ENCODE results near the gene MX2.

MX2 gene

GRCh38 chr21:41367301-41367944, 5.6 kb downstream of the MX2 start:
- H3K4me1 Mint-ChIP-seq (ENCODE audit: low read depth): peaks cover 94% of the 10 kb centered on the region
- H3K4me3 Mint-ChIP-seq: no peak overlapping the region
- DNase-seq: no peak
- H3K27me3 Mint-ChIP-seq: no peaks in the 10 kb centered on the region
- H3K36me3 Mint-ChIP-seq (ENCODE audit: low read depth): peaks cover 19% of the 10 kb centered on the region
- peak overlapping the region; percentile 93 for H3K27ac Mint-ChIP-seq
- no peaks in the 10 kb centered on the region for H3K9me3 Mint-ChIP-seq

DNA sequence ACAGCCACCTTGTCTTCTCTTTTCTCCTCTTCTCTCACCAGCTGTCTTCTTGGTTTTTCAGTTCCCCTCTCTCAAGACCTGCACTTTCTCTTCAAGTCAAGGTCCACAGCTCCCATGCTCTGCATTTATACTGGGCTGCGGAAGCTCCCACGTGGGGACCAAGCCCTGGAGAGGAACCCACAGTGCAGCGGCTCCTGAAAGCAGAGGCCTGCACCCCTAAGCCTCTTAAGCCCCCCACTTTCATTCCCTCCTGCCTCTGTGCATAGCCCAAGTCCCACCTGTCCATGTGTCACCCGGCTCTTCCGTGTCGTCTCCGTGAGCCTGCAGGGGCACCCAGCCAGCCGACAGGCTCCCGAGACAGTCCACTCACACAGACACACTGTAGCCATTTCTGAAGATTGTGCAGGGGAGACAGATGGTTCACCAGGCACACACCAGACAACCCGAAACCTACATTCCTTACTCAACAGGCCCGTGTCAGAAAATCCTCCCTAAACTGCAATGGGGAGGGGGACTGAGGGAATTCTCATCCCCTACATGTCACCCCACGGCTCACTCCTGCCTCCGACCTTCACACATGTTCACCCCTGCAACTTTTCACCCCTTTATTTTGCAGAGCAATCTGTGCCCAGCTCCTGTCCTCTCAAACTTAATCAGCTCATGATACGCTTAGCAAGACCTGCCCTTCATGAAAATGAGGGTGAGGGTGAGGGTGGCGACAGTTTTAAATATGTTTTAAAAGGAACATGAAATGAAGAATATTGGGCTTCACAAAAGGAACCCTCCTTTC, 6.3 kb downstream of the MX2 start:
- peaks cover 19% of the 10 kb centered on the region for H3K36me3 Mint-ChIP-seq (ENCODE audit: low read depth)
- peak overlapping the region; percentile 93 for H3K27ac Mint-ChIP-seq
- H3K4me3 Mint-ChIP-seq: peak overlapping the region; percentile 81

GRCh38 chr21:41368735-41369104, 6.9 kb downstream of the MX2 start:
- H3K36me3 Mint-ChIP-seq (ENCODE audit: low read depth): peaks cover 19% of the 10 kb centered on the region
- peak; percentile 37 for DNase-seq
- H3K4me3 Mint-ChIP-seq: peak overlapping the region; percentile 81
- H3K9me3 Mint-ChIP-seq: no peaks in the 10 kb centered on the region
- peaks cover 92% of the 10 kb centered on the region for H3K4me1 Mint-ChIP-seq (ENCODE audit: low read depth)
- peak overlapping the region; percentile 93 for H3K27ac Mint-ChIP-seq
- H3K27me3 Mint-ChIP-seq: no peaks in the 10 kb centered on the region

More for the DNA sequence above, 6.3 kb downstream of the MX2 start:
- no peaks in the 10 kb centered on the region for H3K27me3 Mint-ChIP-seq
- no peak for DNase-seq
- no peaks in the 10 kb centered on the region for H3K9me3 Mint-ChIP-seq
- H3K4me1 Mint-ChIP-seq (ENCODE audit: low read depth): peaks cover 94% of the 10 kb centered on the region

GRCh38 chr21:41369105-41369919, 7.5 kb downstream of the MX2 start:
- H3K9me3 Mint-ChIP-seq: no peaks in the 10 kb centered on the region
- peak; percentile 66 for DNase-seq
- H3K27me3 Mint-ChIP-seq: no peaks in the 10 kb centered on the region
- H3K4me1 Mint-ChIP-seq (ENCODE audit: low read depth): peaks cover 89% of the 10 kb centered on the region
- H3K27ac Mint-ChIP-seq: peak overlapping the region; percentile 93
- peak overlapping the region; percentile 81 for H3K4me3 Mint-ChIP-seq
- H3K36me3 Mint-ChIP-seq (ENCODE audit: low read depth): peaks cover 19% of the 10 kb centered on the region

- Mint-ChIP-seq H3K36me3 (ENCODE audit: low read depth) (peaks cover 26% of the 10 kb centered on the region), H3K27ac (peak overlapping the region; percentile 93), H3K27me3 (no peaks in the 10 kb centered on the region), H3K9me3 (no peaks in the 10 kb centered on the region), H3K4me3 (peak overlapping the region; percentile 81), H3K4me1 (ENCODE audit: low read depth) (peaks cover 89% of the 10 kb centered on the region)
- no peak for DNase-seq
These were observed 8.4 kb downstream of the MX2 start for GRCh38 chr21:41369920-41370839.

- no peaks in the 10 kb centered on the region for H3K9me3 Mint-ChIP-seq
- H3K27me3 Mint-ChIP-seq: no peaks in the 10 kb centered on the region
These were observed 9.2 kb downstream of the MX2 start for GRCh38 chr21:41370840-41371684.

DNA sequence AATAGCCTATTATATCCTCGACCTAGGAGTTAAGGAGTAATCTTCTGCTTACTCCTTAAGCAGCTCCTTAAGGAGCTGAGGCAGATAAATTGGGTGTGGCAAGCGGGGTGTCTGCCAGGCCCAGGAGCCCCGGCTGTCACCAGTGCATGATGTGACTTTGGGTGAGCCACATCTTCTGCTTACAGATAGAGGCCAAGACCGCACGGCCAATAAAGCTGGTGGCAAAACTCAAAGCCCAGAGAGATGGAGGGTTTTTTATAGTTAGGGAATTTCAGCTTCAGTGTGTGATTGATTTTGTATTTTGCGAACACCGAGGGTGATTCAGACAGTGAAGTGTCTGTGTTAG, 9.8 kb downstream of the MX2 start:
- H3K9me3 Mint-ChIP-seq: no peaks in the 10 kb centered on the region
- H3K4me1 Mint-ChIP-seq (ENCODE audit: low read depth): peaks cover 77% of the 10 kb centered on the region
- H3K4me3 Mint-ChIP-seq: peak overlapping the region; percentile 81
- peaks cover 25% of the 10 kb centered on the region for H3K36me3 Mint-ChIP-seq (ENCODE audit: low read depth)
- no peak overlapping the region for H3K27ac Mint-ChIP-seq
- DNase-seq: no peak
- no peaks in the 10 kb centered on the region for H3K27me3 Mint-ChIP-seq

More at GRCh38 chr21:41370840-41371684, 9.2 kb downstream of the MX2 start:
- no peak for DNase-seq
- Mint-ChIP-seq H3K4me1 (ENCODE audit: low read depth) (peaks cover 83% of the 10 kb centered on the region), H3K4me3 (peak overlapping the region; percentile 81), H3K27ac (peak overlapping the region; percentile 93), H3K36me3 (ENCODE audit: low read depth) (peaks cover 24% of the 10 kb centered on the region)

GRCh38 chr21:41373253-41373652, 11.4 kb downstream of the MX2 start:
- Mint-ChIP-seq H3K9me3 (no peaks in the 10 kb centered on the region), H3K27ac (no peak overlapping the region), H3K27me3 (no peaks in the 10 kb centered on the region), H3K4me3 (no peak overlapping the region), H3K4me1 (ENCODE audit: low read depth) (peaks cover 65% of the 10 kb centered on the region), H3K36me3 (ENCODE audit: low read depth) (peaks cover 33% of the 10 kb centered on the region)
- no peak for DNase-seq

GRCh38 chr21:41373763-41374162, 11.9 kb downstream of the MX2 start:
- H3K36me3 Mint-ChIP-seq (ENCODE audit: low read depth): peaks cover 34% of the 10 kb centered on the region
- no peaks in the 10 kb centered on the region for H3K9me3 Mint-ChIP-seq
- H3K27me3 Mint-ChIP-seq: no peaks in the 10 kb centered on the region
- peaks cover 60% of the 10 kb centered on the region for H3K4me1 Mint-ChIP-seq (ENCODE audit: low read depth)
- no peak overlapping the region for H3K27ac Mint-ChIP-seq
- no peak overlapping the region for H3K4me3 Mint-ChIP-seq
- no peak for DNase-seq

GRCh38 chr21:41374177-41374712, 12.4 kb downstream of the MX2 start:
- no peaks in the 10 kb centered on the region for H3K27me3 Mint-ChIP-seq
- H3K4me3 Mint-ChIP-seq: no peak overlapping the region
- H3K27ac Mint-ChIP-seq: peak overlapping the region; percentile 24
- H3K36me3 Mint-ChIP-seq (ENCODE audit: low read depth): peaks cover 35% of the 10 kb centered on the region
- no peak for DNase-seq
- peaks cover 55% of the 10 kb centered on the region for H3K4me1 Mint-ChIP-seq (ENCODE audit: low read depth)
- no peaks in the 10 kb centered on the region for H3K9me3 Mint-ChIP-seq

DNA sequence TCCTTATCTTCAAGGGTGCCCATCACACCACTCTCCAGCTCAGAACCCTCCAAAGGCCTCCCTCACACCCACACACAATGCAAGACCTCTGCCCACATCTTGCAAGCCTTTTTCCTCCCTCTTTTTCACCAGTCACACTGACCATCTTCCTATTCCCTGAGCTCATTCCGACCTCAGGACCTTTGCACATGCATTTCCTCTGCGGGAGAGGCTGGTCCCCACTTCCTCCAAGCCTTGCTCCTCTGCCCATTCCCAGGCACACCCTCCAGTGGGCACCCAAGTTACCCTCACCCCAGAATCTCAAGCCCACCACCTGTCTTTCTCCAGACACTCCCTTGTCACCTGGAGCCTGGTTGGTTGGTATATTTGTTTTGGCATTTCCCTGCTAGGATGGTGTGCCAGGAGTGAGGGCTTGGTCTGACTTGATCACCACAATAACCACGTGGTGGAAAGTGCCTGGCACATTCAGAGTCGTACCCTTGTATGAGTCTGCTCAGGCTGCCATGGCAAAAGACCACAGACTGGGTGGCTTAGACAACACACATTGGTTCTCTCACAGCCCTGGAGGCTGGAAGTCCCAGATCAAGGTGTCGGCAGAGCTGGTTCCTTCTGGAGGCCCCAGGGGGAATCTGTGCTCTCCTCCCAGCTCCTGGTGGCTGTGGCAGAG, 13.2 kb downstream of the MX2 start:
- Mint-ChIP-seq H3K27ac (peak overlapping the region; percentile 24), H3K27me3 (no peaks in the 10 kb centered on the region), H3K9me3 (no peaks in the 10 kb centered on the region), H3K4me1 (ENCODE audit: low read depth) (peaks cover 51% of the 10 kb centered on the region), H3K4me3 (no peak overlapping the region), H3K36me3 (ENCODE audit: low read depth) (peaks cover 38% of the 10 kb centered on the region)
- no peak for DNase-seq

- H3K4me3 Mint-ChIP-seq: no peak overlapping the region
- peaks cover 42% of the 10 kb centered on the region for H3K4me1 Mint-ChIP-seq (ENCODE audit: low read depth)
- peaks cover 45% of the 10 kb centered on the region for H3K36me3 Mint-ChIP-seq (ENCODE audit: low read depth)
- H3K27me3 Mint-ChIP-seq: no peaks in the 10 kb centered on the region
- no peak for DNase-seq
- no peaks in the 10 kb centered on the region for H3K9me3 Mint-ChIP-seq
- H3K27ac Mint-ChIP-seq: no peak overlapping the region
These were observed 14.0 kb downstream of the MX2 start for GRCh38 chr21:41375875-41376274.

DNA sequence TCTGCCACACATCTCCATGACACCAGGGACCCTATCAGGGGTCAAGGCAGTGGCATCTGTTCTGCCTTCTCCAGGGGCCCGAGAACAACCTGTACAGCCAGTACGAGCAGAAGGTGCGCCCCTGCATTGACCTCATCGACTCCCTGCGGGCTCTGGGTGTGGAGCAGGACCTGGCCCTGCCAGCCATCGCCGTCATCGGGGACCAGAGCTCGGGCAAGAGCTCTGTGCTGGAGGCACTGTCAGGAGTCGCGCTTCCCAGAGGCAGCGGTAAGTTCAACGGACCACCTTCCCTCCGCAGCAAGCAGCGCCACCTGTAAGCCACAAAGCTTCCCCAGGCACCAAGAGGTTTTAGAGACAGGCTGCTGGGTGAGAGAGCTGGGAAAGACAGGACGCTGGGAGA, 15.9 kb downstream of the MX2 start:
- no peak for DNase-seq
- Mint-ChIP-seq H3K27ac (peak overlapping the region; percentile 4), H3K4me3 (no peak overlapping the region), H3K4me1 (ENCODE audit: low read depth) (peaks cover 25% of the 10 kb centered on the region), H3K9me3 (no peaks in the 10 kb centered on the region), H3K27me3 (no peaks in the 10 kb centered on the region), H3K36me3 (ENCODE audit: low read depth) (peaks cover 59% of the 10 kb centered on the region)
